Tibial nerve (tissue), 4 donors: ENCODE measurements around the gene PSME2. TPM values are rescaled to one million over a fixed set of nuclear protein-coding genes. Genes with fewer than 3 reads are reported as not detected.

Source experiments
- DNase-seq, 2 donors: peaks; one replicate each; pipeline ENCODE4 v3.0.0-alpha.2; 2019; ENCODE audit warnings: low spot score in 2 of 2
- H3K27ac ChIP-seq, 4 donors: fragments of 200-600 bp; sonication (generic) in 3 of 4; one replicate each; pipeline ENCODE4 v1.5.1; 2017 to 2019; ENCODE audit warnings: mild to moderate bottlenecking in 1 of 4
- H3K27me3 ChIP-seq, 2 donors: fragments of 200-600 bp; sonication (generic) in 1 of 2; one replicate each; pipeline versions ENCODE4 v1.5.1 to v1.6.0; 2017 to 2019
- H3K36me3 ChIP-seq, 3 donors: fragments of 200-600 bp; sonication (generic); one replicate each; pipeline ENCODE4 v1.5.1; 2018 to 2019
- H3K4me1 ChIP-seq, 4 donors: fragments of 200-600 bp; sonication (generic) in 3 of 4; one replicate each; pipeline ENCODE4 v1.5.1; 2017 to 2019
- H3K4me3 ChIP-seq, 4 donors: fragments of 200-600 bp; sonication (generic) in 3 of 4; one replicate each; pipeline ENCODE4 v1.5.1; 2017 to 2019; ENCODE audit warnings: mild to moderate bottlenecking in 1 of 4, moderate library complexity in 1 of 4
- H3K9me3 ChIP-seq, 4 donors: fragments of 200-600 bp; sonication (generic) in 3 of 4; one replicate each; pipeline ENCODE4 v1.5.1; 2017 to 2019
- CTCF ChIP-seq, 5 experiments: fragments of 200-600 bp in 3 of 5; fragments of 450-650 bp in 2 of 5; sonication (generic) in 3 of 5; IDR thresholded peaks; one replicate each; pipeline ENCODE4 v1.5.1; 2016 to 2019; ENCODE audit warnings: antibody characterized with exemption in 5 of 5, mild to moderate bottlenecking in 3 of 5, moderate library complexity in 2 of 5
- EP300 ChIP-seq, 2 donors: sonication (generic); formaldehyde crosslinking; IDR thresholded peaks; one replicate each; pipeline ENCODE4 v1.6.1; 2017; ENCODE audit warnings: antibody characterized with exemption in 2 of 2, mild to moderate bottlenecking in 1 of 2
- POLR2A ChIP-seq, 2 donors: fragments of 450-650 bp; IDR thresholded peaks; one replicate each; pipeline ENCODE4 v1.6.1; 2017; ENCODE audit warnings: antibody characterized with exemption in 2 of 2, mild to moderate bottlenecking in 2 of 2, moderate library complexity in 2 of 2
- WGBS, 2 donors: methylation state at CpG; one replicate each; pipeline ENCODE4 v1.1.5; 2018; 5-methylcytosine and 5-hydroxymethylcytosine counted together
- total RNA-seq, 4 donors: library from RNA; depleted of rRNA; stranded (reverse); fragments of >200 nt; gene quantifications; one replicate each; pipeline ENCODE4 v1.1.0, GENCODE V29; 2016

PSME2 gene
- total RNA-seq, 4 donors from 2014 or later: 33.7 to 64.0 (median 51.9) TPM

GRCh38 chr14:24133735-24134134 lies 12.7 kb downstream of the PSME2 start:
- no peaks in the 10 kb centered on the region for H3K27me3 ChIP-seq
- no peak for DNase-seq
- peaks cover 0 to 29% (median 11%) of the 10 kb centered on the region in 3 donors for H3K36me3 ChIP-seq
- H3K9me3 ChIP-seq: no peaks in the 10 kb centered on the region
- peaks cover 0 to 29% (median 15%) of the 10 kb centered on the region in 4 donors for H3K4me1 ChIP-seq
- H3K4me3 ChIP-seq: no peak overlapping the region
- no peak overlapping the region for H3K27ac ChIP-seq
- WGBS, 2 donors: 92 to 94% methylated on average over 1 of the region's 1 CpG
- TF ChIP-seq CTCF (IDR thresholded peaks at IDR 0.05) (no peak), POLR2A (IDR thresholded peaks at IDR 0.05) (no peak), EP300 (IDR thresholded peaks at IDR 0.05) (no peak)

GRCh38 chr14:24132976-24133375 lies 13.4 kb downstream of the PSME2 start:
- TF ChIP-seq EP300 (IDR thresholded peaks at IDR 0.05): no peak
- TF ChIP-seq POLR2A (IDR thresholded peaks at IDR 0.05): no peak
- TF ChIP-seq CTCF (IDR thresholded peaks at IDR 0.05): no peak

GRCh38 chr14:24132061-24132685 lies 14.2 kb downstream of the PSME2 start:
- no peak overlapping the region for H3K4me3 ChIP-seq
- TF ChIP-seq EP300 (IDR thresholded peaks at IDR 0.05): no peak
- no peak for TF ChIP-seq POLR2A (IDR thresholded peaks at IDR 0.05)
- TF ChIP-seq CTCF (IDR thresholded peaks at IDR 0.05): no peak
- H3K4me1 ChIP-seq: peaks cover 0 to 13% (median 8%) of the 10 kb centered on the region in 4 donors
- DNase-seq: no peak
- H3K36me3 ChIP-seq: peaks cover 0 to 14% (median 0%) of the 10 kb centered on the region in 3 donors
- H3K27me3 ChIP-seq: no peaks in the 10 kb centered on the region
- WGBS, 2 donors: 78 to 82% methylated on average over 22 to 23 of the region's 24 CpGs
- H3K27ac ChIP-seq: peak overlapping the region in 1 of 4 donors; percentile 36
- no peaks in the 10 kb centered on the region for H3K9me3 ChIP-seq

More at GRCh38 chr14:24132976-24133375, 13.4 kb downstream of the PSME2 start:
- Histone ChIP-seq H3K4me3 (no peak overlapping the region), H3K27ac (no peak overlapping the region), H3K4me1 (peaks cover 0 to 21% (median 10%) of the 10 kb centered on the region in 4 donors), H3K27me3 (no peaks in the 10 kb centered on the region), H3K36me3 (peaks cover 0 to 22% (median 4%) of the 10 kb centered on the region in 3 donors), H3K9me3 (no peaks in the 10 kb centered on the region)
- WGBS, 2 donors: 87 to 92% methylated on average over 2 of the region's 2 CpGs
- no peak for DNase-seq

GRCh38 chr14:24131549-24131966 lies 14.9 kb downstream of the PSME2 start:
- 78 to 83% methylated on average over 13 to 14 of the region's 15 CpGs for WGBS, 2 donors
- H3K4me3 ChIP-seq: no peak overlapping the region
- no peak for TF ChIP-seq POLR2A (IDR thresholded peaks at IDR 0.05)
- no peak for TF ChIP-seq EP300 (IDR thresholded peaks at IDR 0.05)
- no peak for TF ChIP-seq CTCF (IDR thresholded peaks at IDR 0.05)
- no peak for DNase-seq
- H3K36me3 ChIP-seq: peaks cover 0 to 14% (median 0%) of the 10 kb centered on the region in 3 donors
- peaks cover 0 to 7% (median 2%) of the 10 kb centered on the region in 4 donors for H3K4me1 ChIP-seq
- H3K27ac ChIP-seq: peak overlapping the region in 2 of 4 donors; percentile 34 to 36
- no peaks in the 10 kb centered on the region for H3K9me3 ChIP-seq
- no peaks in the 10 kb centered on the region for H3K27me3 ChIP-seq

- Histone ChIP-seq H3K27me3 (no peaks in the 10 kb centered on the region), H3K4me3 (no peak overlapping the region), H3K27ac (peak overlapping the region in 2 of 4 donors; percentile 34 to 36), H3K4me1 (peaks cover 0 to 5% (median 0%) of the 10 kb centered on the region in 4 donors), H3K9me3 (no peaks in the 10 kb centered on the region), H3K36me3 (peaks cover 0 to 14% (median 0%) of the 10 kb centered on the region in 3 donors)
- DNase-seq: no peak
- TF ChIP-seq EP300 (IDR thresholded peaks at IDR 0.05) (no peak), CTCF (IDR thresholded peaks at IDR 0.05) (no peak), POLR2A (IDR thresholded peaks at IDR 0.05) (no peak)
- WGBS, 2 donors: 50 to 66% methylated on average over 6 of the region's 7 CpGs
Observed at GRCh38 chr14:24130717-24131548, 15.5 kb downstream of the PSME2 start.
